HG02759 (cell line): Measurements from ENCODE around the gene ADGRG1.

Experiments
- ATAC-seq: cut with Tn5 transposase; IDR thresholded peaks from one replicate; pipeline ENCODE4 v1.9.1; 2021; ENCODE audit warnings: mild to moderate bottlenecking, moderate library complexity; ENCODE audit not compliant: unreplicated experiment

Gene ADGRG1

DNA sequence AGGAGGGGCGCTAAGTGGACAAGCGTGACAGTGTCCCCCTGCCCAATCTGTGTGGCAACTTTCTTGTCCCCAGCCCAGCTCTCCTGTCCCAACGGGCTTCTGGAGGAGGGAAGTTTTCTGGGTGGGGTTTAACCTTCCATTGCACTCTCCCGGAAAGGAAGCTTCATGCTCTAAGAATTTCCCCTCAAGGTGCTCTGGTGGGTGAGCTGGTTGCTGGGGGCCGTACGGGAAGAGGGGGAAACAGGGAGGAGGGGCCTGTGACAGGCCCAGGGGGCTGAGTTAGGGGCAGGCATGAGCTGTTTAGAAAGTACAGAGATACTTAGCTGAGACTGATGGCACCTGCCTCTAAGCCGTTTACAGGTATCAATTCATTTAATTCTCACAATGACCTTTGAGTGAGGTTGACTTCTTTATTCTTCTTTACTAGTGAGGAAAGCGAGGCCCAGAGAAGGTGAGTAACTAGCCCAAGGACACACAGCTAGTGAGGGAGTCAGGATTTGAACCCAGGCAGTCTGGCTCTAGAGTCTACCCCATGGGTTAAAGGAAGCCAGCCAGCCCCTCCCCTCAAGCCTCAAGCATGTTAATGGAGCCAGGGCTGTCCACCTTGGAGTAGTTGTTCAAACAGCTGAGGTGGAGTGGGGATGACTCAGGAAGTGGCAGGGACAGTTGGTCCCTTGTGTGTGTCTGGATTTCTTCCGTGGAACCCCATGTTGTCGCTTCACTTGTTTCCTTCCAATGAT lies 18.9 kb downstream of the ADGRG1 start:
- no peak for ATAC-seq

DNA sequence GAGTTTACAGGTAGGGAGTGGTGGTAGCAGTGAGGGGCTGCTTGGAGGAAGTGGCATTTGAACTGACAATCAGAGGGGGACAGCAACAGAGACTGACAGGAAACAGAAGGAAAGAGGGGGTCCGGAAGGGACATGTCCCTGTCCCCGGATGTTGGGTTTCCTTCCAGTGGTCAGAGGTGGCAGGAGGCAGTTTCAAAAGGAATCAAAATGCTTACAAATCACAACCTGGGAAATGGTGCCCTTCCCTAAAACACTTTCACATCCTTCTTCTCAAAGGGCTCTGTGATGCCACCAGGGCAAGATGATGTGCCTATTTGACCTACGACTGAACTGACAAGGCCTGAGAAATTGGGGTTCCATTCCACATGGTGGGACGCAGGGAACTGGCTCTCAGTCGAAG lies 19.7 kb downstream of the ADGRG1 start:
- ATAC-seq = no peak

DNA sequence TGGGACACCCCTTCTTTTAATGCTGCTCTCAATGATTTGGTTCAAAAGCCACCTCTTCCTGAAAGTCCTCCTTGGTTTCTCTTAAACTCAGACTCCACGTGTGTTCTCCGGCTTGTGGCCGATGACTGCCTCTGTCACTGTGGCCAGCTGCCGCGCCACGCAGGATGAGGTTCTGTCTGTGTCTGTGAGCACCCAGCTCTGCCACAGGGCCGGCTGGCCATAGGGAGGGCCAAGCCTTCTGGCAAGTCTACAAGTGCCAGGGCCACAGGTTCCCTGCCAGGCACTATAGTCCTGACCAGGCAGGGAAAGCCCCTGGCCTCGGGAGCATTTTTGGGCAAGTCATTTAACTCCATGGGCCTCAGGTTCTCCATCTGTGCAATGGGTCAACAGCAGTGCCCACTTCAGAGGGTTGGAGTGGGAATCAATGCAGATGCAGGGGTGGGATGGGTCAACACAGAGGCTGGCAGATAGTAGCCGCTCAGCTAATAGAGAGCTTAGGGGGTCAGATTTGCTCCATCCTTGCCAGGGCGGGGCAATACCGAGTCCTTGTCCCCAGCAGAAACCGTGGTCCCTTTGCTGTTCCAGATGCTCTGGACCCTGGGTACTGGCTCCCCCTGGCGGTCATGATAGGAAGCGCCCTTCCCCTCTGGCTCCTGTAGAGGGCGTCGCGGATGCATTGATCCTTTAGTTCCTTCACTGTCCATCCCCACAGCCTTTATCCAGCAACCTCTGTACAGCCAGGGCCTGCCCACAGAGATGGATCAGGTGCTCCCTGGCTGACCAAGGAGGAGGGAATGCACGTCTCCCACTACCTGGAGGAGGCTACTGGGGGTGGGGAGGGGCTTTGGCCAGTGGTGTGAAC lies 20.4 kb downstream of the ADGRG1 start:
- ATAC-seq = no peak

DNA sequence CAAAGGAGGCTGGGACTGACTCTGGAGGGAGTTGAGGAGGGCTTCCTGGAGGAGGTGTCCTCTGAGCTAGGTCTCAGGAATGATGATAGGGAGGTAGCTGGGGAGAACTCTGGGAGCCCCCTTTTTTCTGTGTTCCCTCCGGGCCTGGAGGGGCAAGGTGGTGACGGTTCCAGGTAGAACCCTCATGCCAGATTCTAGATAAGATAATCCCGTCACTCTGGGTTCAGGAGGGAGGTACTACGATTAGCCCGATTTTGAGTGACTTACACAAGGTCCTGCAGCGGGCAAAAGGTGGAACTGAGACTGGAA lies 21.0 kb downstream of the ADGRG1 start:
- no peak for ATAC-seq

DNA sequence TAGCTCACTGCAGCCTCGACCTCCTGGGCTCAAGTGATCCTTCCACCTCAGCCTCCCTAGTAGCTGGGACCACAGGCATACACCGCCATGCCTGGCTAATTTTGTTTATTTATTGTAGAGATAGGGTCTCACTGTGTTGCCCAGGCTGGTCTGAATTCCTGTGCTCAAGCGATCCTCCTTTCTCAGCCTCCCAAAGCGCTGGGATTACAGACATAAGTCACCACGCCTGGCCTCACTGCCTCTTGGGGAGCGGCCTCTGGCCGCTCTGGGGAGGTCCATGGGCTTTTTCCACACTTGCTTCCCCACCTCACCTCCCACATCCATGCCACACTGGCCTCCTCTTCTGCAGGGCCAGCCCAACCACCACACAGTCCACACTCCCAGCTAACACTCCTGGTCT lies 21.4 kb downstream of the ADGRG1 start:
- ATAC-seq = no peak

DNA sequence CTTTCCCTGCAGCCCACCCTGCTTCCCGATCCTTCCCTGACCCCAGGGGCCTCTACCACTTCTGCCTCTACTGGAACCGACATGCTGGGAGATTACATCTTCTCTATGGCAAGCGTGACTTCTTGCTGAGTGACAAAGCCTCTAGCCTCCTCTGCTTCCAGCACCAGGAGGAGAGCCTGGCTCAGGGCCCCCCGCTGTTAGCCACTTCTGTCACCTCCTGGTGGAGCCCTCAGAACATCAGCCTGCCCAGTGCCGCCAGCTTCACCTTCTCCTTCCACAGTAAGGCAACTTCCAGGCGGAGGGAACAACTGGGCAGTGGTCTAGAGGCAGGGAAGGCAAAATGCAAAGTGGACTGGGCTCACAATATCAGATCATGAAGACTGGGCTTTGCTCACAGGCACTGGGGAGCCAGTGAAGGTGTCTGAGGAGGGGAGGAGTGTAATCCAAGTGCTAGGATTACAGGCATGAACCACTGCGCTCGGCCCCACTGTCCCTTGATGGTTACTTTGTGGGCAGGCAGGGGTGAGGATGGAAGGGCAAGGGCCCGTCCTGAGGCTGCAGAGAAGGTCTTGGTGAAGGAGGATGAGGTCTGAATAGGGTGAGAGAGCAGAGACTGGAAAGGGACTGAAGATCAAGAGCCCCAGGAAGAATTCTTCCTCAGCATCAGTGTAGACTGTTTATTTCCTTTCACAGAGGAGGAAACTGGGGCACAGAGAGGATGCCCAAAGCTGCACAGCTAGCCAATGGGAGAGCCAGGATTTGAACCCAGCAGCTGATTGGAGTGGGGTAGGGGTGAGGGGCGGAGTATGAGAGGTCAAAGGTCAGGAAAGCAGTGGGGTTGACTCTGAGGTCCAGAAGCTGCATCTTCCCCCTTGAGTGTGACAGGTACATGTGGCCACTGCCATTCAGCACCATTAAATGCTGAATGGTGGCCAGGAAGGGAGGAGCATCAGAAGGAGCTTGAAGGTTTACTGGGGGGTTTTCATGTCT lies 23.2 kb downstream of the ADGRG1 start:
- ATAC-seq = no peak

DNA sequence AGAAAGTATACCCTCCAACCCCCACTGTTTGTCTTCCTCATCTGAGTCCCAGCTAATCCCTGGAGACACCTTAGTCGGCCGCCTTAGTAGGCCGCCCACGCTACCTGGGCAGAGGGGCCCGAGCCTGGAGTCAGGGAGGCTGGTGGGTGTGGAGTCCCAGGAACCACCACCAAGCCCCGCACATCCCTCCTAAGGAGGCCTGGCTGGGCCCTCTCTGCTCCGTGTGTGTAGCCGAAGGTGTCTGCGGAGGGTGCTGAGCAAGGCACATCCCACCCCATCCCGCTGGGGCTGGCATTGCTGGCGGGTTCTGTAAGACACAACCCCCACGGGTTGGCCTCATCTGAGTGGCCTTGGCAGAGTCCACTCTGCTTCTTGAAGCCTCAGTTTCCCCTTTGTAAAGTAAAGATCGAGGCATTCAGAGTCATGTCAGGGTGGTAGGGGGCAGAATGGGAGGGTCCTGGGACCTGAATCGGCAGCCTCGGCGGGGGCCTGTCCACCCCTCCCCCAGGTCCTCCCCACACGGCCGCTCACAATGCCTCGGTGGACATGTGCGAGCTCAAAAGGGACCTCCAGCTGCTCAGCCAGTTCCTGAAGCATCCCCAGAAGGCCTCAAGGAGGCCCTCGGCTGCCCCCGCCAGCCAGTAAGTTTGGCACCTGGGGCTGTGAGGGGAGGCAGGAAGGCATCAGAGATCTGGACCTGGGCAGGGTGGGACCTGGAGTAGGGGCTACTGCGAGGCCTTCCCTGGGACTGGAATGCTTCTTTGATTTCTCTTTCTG lies 24.5 kb downstream of the ADGRG1 start:
- ATAC-seq = no peak

DNA sequence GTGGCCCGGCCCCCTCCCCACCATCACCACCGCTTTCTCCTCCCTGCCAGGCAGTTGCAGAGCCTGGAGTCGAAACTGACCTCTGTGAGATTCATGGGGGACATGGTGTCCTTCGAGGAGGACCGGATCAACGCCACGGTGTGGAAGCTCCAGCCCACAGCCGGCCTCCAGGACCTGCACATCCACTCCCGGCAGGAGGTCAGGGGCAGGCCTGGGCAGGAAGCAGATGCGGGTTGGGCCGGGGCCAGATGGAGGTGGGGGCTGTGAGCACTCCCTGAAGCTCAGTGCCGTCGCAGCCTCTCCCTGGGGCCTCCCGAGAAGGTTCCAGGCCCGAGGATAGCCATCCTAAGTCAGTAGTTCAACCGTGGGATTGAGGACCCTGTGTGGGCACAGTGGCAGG lies 25.5 kb downstream of the ADGRG1 start:
- ATAC-seq = no peak

DNA sequence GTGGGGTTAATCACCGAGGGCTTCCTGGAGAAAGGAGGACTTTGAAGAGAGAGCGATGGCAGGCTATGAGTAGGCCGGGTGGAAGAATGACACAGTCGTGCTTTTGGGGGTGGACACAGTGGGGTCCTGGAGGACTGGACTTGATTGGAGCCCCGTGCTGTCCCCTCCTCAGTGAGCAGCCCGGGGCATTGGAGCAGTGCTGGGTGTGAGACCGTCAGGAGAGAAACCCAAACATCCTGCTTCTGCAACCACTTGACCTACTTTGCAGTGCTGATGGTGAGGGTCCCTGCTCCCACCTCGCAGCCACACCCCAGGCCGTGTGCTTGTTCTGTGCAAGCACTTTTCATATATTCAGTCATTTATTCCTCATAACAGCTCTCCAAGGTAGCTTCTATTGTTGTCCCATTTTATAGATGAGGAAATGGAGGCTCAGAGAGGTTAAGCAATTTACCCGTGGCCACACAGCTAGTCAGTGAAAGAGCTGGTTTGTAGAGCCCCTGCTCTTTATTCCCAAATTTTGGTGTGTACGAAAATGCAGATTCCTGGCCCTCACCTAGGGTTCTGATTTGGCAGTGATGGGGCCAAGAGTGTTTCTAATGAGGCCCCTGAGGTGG lies 28.0 kb downstream of the ADGRG1 start:
- ATAC-seq = no peak

DNA sequence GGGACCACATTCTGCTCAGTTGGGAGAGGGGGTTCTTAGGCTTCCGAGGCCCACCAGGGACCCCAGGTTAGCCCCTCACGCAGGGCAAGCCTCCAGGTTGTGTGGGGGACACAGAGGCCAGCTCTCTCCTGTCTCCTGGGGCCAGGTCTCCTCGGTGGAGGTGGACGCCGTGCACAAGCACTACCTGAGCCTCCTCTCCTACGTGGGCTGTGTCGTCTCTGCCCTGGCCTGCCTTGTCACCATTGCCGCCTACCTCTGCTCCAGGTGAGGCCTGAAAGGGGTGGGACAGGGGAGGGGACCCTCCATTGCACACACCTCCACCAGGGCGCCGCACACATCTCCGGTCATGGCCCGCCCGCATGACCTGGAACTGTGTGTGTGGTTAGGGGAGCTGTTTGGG lies 28.8 kb downstream of the ADGRG1 start:
- no peak for ATAC-seq

DNA sequence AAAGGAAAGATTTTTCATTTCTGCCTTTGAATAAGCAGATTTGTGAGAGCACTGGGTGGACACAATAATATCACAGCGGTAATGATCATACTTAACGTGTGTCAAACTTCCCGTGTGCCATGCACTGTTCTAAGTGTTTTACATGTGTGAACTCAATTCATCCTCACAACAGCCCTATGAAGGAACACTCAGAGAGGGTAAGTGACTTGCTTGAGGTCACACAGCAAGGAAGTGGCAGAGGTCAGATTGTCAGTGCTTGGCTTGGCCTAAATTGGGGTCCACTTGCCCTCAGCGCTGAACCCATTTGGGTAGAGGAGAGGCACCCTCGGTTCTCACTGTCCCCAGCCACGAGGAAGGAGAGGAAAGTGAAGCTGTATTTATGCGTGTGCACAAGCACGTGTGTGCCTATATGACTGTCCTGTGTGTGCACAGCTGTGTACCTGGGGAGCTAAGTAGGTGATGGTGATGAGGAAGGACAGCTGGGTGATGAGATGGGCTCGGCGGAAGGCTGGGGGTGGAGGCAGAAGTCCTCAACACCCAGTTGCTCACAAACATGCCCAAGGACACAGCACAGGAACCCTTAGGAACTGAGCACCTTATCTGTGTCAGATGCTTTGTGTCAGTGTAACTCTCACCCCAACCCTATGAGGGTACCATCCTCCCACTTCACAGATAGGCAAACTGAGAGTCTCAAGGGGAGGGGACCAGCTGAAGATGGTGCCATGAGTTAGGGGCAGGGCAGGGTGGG lies 29.9 kb downstream of the ADGRG1 start:
- ATAC-seq = no peak

DNA sequence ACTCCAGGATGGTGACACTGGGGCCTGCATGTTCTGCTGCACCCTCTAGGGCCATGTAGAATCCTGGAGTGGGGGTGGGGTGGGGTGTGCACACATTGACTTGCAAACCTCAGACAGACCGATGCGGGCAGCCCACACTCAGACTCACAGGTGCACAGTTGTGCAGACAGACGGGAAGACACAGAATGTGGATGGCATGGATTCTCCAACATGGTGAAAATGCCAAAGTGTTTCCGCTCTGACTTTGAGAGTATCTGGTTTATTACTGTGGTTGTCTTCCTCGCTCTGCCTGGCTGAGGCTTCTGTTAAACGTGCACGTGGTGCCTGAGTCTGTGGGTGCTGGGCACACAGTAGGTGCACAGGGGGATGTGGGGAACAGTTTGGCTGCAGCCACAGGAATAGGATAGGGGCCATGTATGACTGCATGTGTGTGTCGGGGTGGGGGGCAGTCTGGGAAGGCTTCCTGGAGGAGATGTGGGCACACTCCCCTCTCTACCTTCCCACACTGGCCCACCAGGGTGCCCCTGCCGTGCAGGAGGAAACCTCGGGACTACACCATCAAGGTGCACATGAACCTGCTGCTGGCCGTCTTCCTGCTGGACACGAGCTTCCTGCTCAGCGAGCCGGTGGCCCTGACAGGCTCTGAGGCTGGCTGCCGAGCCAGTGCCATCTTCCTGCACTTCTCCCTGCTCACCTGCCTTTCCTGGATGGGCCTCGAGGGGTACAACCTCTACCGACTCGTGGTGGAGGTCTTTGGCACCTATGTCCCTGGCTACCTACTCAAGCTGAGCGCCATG lies 30.6 kb downstream of the ADGRG1 start:
- ATAC-seq = no peak

DNA sequence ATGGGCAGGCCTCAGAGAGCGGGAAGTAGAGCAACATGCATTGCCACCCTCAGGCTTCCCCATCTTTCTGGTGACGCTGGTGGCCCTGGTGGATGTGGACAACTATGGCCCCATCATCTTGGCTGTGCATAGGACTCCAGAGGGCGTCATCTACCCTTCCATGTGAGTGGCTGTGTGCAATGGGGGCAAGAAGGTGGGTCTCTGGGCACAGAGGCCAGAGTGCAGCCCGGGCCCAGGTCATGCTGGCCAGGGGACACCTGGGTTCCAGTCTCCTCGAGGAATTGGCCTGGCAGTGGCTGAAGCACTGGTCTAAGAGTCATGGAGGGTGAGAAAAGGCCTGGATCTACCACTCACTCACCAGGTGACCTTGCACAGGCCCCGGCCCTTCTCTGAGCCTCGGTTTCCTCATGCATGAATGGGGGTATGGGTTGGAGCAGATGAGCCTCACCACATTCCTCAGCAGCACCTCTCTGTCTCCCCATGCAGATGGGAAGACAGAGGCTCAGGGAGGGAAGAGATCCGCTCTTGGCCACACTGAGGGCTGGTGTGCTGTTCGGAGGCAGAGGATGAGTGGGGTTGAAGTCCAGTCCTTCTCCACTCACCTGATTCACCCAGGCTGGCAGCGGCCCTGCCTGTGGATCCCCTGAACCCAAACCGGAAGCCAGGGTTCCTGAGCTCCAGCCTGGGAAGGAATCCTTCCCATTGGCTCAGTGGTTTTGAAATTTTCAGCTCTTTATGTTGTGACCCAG lies 32.5 kb downstream of the ADGRG1 start:
- no peak for ATAC-seq

DNA sequence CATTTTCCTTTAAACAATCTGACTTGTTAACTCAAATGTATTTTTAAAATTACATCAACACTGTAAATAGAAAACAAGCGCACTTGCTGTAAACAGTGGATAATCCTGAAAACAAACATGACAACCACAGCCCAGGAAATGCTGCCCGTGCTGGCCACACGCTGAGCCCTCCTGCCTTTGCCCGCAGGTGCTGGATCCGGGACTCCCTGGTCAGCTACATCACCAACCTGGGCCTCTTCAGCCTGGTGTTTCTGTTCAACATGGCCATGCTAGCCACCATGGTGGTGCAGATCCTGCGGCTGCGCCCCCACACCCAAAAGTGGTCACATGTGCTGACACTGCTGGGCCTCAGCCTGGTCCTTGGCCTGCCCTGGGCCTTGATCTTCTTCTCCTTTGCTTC lies 33.1 kb downstream of the ADGRG1 start:
- ATAC-seq = no peak

DNA sequence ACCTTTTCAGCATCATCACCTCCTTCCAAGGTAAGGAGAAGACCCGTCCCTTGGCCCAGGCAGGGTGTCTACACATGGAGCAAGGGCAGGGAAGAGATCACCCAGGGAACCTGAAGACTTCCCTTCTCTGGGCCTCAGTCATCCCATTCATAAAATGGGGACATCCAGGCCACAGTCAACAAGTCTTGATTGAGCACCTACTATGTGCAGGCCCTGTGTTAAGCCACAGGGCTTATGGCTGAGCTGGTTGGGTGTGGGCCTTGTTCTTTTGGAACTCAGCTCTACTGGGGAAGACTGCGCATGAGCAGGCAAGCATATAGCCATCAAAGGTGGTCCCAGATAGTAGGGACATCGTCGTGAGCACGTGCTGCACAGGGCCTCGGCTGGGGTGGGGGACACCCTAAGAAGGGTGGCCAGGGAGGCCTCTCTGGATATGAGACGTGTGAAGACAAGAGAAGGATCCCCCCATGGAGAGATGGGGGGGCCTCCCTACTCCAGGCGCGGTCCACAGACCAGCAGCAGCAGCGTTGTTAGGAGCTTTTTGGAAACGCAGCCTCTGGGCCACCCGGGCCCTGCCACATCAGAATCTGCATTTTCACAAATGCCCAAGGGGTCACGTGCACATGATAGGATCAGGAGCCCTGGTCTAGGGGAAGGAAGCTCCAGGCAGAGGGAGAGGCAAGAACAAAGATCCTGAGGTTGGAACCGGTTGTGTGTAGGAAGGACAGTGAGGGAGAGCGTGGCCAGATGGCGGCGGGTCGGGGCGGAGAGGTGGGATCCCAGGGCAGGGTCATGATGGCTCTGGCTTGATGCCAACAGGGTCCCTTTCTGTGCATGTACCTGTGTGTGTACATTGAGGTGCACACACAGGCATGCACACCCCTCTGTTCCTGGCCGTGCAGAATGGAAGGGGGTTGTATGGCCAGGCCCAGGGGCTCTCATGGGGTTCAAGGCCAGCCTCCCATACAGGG lies 33.8 kb downstream of the ADGRG1 start:
- ATAC-seq = no peak

DNA sequence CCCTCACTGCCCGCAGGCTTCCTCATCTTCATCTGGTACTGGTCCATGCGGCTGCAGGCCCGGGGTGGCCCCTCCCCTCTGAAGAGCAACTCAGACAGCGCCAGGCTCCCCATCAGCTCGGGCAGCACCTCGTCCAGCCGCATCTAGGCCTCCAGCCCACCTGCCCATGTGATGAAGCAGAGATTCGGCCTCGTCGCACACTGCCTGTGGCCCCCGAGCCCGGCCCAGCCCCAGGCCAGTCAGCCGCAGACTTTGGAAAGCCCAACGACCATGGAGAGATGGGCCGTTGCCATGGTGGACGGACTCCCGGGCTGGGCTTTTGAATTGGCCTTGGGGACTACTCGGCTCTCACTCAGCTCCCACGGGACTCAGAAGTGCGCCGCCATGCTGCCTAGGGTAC lies 35.0 kb downstream of the ADGRG1 start:
- no peak for ATAC-seq
